HG02840 (cell line): ENCODE results near the gene KYNU.
"Not testable (repeated sequence)": the region's sequence is repeated elsewhere in the genome, so short reads cannot be mapped to it uniquely, and the experiment has no call there.

ENCODE experiments used
- ATAC-seq: cut with Tn5 transposase; IDR thresholded peaks from one replicate; pipeline ENCODE4 v1.9.1; 2021; ENCODE audit warnings: mild to moderate bottlenecking, moderate library complexity, moderate number of reproducible peaks; ENCODE audit not compliant: unreplicated experiment, low FRiP score

KYNU gene

GRCh38 chr2:143078104-143078503 lies 200.6 kb downstream of the KYNU start:
- no peak for ATAC-seq

- no peak for ATAC-seq
Measured at GRCh38 chr2:143081616-143082015, 204.2 kb downstream of the KYNU start.

- ATAC-seq: no peak
Measured at GRCh38 chr2:143083636-143084035, 206.2 kb downstream of the KYNU start.

GRCh38 chr2:143084462-143084861 lies 207.0 kb downstream of the KYNU start:
- no peak for ATAC-seq

- ATAC-seq: no peak
Measured at GRCh38 chr2:143085125-143085784, 207.8 kb downstream of the KYNU start.

GRCh38 chr2:143087033-143087432 lies 209.6 kb downstream of the KYNU start:
- no peak for ATAC-seq

GRCh38 chr2:143088388-143088787 lies 210.9 kb downstream of the KYNU start:
- no peak for ATAC-seq

GRCh38 chr2:143089520-143089919 lies 212.1 kb downstream of the KYNU start:
- ATAC-seq: not testable (repeated sequence)
